ENCODE measurements around the gene SLC17A4.
A peak's percentile ranks its signal among the peaks of the same experiment; 100 is the strongest.

Gene SLC17A4

GRCh38 chr6:25769983-25770382 lies 15.4 kb downstream of the SLC17A4 start:
- no peak for DNase-seq (ENCODE audit: low spot score)

GRCh38 chr6:25774120-25774715 lies 19.7 kb downstream of the SLC17A4 start:
- no peak for TF ChIP-seq CTCF (IDR thresholded peaks at IDR 0.05; ENCODE audit: extremely low read depth, missing control alignments)
- no peak for DNase-seq (ENCODE audit: low spot score)

More at GRCh38 chr6:25769983-25770382, 15.4 kb downstream of the SLC17A4 start:
- TF ChIP-seq CTCF (IDR thresholded peaks at IDR 0.05; ENCODE audit: extremely low read depth, missing control alignments) = no peak

- no peak for TF ChIP-seq CTCF (IDR thresholded peaks at IDR 0.05; ENCODE audit: extremely low read depth, missing control alignments)
- no peak for DNase-seq (ENCODE audit: low spot score)
Observed at GRCh38 chr6:25777031-25777430, 22.5 kb downstream of the SLC17A4 start.

- no peak for DNase-seq (ENCODE audit: low spot score)
- no peak for TF ChIP-seq CTCF (IDR thresholded peaks at IDR 0.05; ENCODE audit: extremely low read depth, missing control alignments)
Observed at GRCh38 chr6:25777856-25778649, 23.5 kb downstream of the SLC17A4 start.

- DNase-seq (ENCODE audit: low spot score) = no peak
- no peak for TF ChIP-seq CTCF (IDR thresholded peaks at IDR 0.05; ENCODE audit: extremely low read depth, missing control alignments)
Observed at GRCh38 chr6:25781134-25781533, 26.6 kb downstream of the SLC17A4 start.

- TF ChIP-seq CTCF (IDR thresholded peaks at IDR 0.05; ENCODE audit: extremely low read depth, missing control alignments) = no peak
- DNase-seq (ENCODE audit: low spot score) = no peak
Observed at GRCh38 chr6:25787428-25787827, 32.9 kb downstream of the SLC17A4 start.

GRCh38 chr6:25788305-25788922 lies 33.9 kb downstream of the SLC17A4 start:
- TF ChIP-seq CTCF (IDR thresholded peaks at IDR 0.05; ENCODE audit: extremely low read depth, missing control alignments) = peak; percentile 22
- DNase-seq (ENCODE audit: low spot score) = peak; percentile 25
